C4-2B (cell line): ENCODE data around the gene ADAM19.

ENCODE experiments used
- CTCF ChIP-seq: fragments of 450-650 bp; conservative IDR thresholded peaks from 2 replicates; pipeline ENCODE4 v1.5.1; 2017; ENCODE audit warnings: mild to moderate bottlenecking
- ZFX ChIP-seq: fragments of 450-650 bp; IDR thresholded peaks from 2 replicates; pipeline ENCODE4 v1.6.1; 2017

DNA sequence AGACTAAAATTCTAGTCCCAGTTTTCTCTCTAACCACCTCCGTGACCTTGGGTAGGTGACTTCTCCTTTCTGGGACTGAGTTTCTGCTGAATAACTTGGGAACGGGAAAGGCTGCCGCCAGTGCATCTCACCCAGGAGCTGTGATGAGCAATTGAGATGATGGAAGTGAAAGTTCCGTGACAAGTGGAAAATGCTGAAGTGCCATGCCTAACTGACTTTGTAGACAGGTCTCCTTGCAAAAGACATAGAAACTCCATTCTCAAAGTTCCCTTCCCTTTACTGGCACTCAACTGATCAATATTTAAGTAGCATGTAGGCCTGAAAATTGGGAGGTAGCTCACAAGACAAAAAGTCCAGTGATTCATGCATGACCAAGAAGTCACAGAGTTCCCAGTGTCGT, 6.3 kb upstream of the ADAM19 start:
- TF ChIP-seq CTCF (no peak), ZFX (no peak)
